K562 (cell line): ENCODE data around the gene PGBD1. TPM values are rescaled to one million over a fixed set of nuclear protein-coding genes. Genes with fewer than 3 reads are reported as not detected.

ENCODE experiments used
- ATF7 ChIP-seq: fragments of 450-650 bp; IDR thresholded peaks from 2 replicates; pipeline ENCODE4 v1.7.1; 2014; ENCODE audit warnings: mild to moderate bottlenecking, moderate library complexity
- BCL6 ChIP-seq: fragments of 250-450 bp; sonication (Bioruptor Pico); IDR thresholded peaks from 2 replicates; pipeline ENCODE4 v1.4.0; 2020
- CTBP1 ChIP-seq: fragments of 450-650 bp; IDR thresholded peaks from 2 replicates; pipeline ENCODE4 v1.6.1; 2016; ENCODE audit warnings: borderline replicate concordance
- DPF2 ChIP-seq: fragments of 450-650 bp; IDR thresholded peaks from 2 replicates; pipeline ENCODE4 v1.6.1; 2016
- FOXM1 ChIP-seq, 2 experiments: fragments of 450-650 bp in 1 of 2; sonication (generic) in 1 of 2; formaldehyde crosslinking in 1 of 2; IDR thresholded peaks; 2 replicates each; pipeline versions ENCODE4 v1.6.1 to v1.9.0; 2017 to 2022; ENCODE audit warnings: low read depth in 2 of 2, mild to moderate bottlenecking in 2 of 2, missing genetic modification reagents in 1 of 2, moderate library complexity in 1 of 2
- MAFF ChIP-seq: IDR thresholded peaks from 2 replicates; pipeline ENCODE4 v1.6.1; 2012; ENCODE audit warnings: low read length, improper control_type of control experiment
- PHF20 ChIP-seq: fragments of 450-650 bp; IDR thresholded peaks from 2 replicates; pipeline ENCODE4 v1.6.1; 2018; ENCODE audit not compliant: partially characterized antibody
- PML ChIP-seq: IDR thresholded peaks from 2 replicates; pipeline ENCODE4 v1.6.1; 2012; ENCODE audit warnings: low read length, inconsistent platforms
- SP2 ChIP-seq: IDR thresholded peaks from 2 replicates; pipeline ENCODE4 v1.6.1; 2011; ENCODE audit warnings: mild to moderate bottlenecking, low read depth, low read length, moderate library complexity; ENCODE audit not compliant: poor library complexity, severe bottlenecking; ENCODE audit errors: extremely low read depth
- ZBTB1 ChIP-seq: sonication (generic); formaldehyde crosslinking; IDR thresholded peaks from 2 replicates; pipeline ENCODE4 v1.8.1; 2023; ENCODE audit warnings: missing genetic modification reagents, low read depth, mild to moderate bottlenecking, borderline replicate concordance
- ZNF239 ChIP-seq: fragments of 250-450 bp; sonication (Bioruptor Pico); IDR thresholded peaks from 2 replicates; pipeline ENCODE4 v1.4.0; 2020; ENCODE audit warnings: mild to moderate bottlenecking
- ZNF3 ChIP-seq: fragments of 250-450 bp; sonication (Bioruptor Pico); IDR thresholded peaks from 2 replicates; pipeline ENCODE4 v1.5.0; 2021; ENCODE audit warnings: mild to moderate bottlenecking, moderate library complexity
- polyA plus RNA-seq, 8 experiments: library from polyadenylated mRNA; depleted of rRNA in 4 of 8; stranded (reverse) in 5 of 8; unstranded in 3 of 8; fragments of >200 nt; fragmentation: Nextera tagmentation in 2 of 8; fragmentation: Illumina TruSeq in 1 of 8; extraction: Ambion mirVana in 2 of 8; extraction: Trizol in 1 of 8; gene quantifications; 2 replicates each; pipeline versions ENCODE4 v1.2.1 to v1.2.3, GENCODE V29; 2011 to 2014; ENCODE audit warnings: inconsistent platforms in 1 of 8, missing spikeins in 1 of 8
- total RNA-seq, 7 experiments: library from RNA; depleted of rRNA in 6 of 7; stranded (reverse); fragments of >200 nt in 6 of 7; fragmentation: Illumina TruSeq in 2 of 7; extraction: Trizol in 2 of 7; gene quantifications; 2 replicates each; pipeline versions ENCODE4 v1.2.1 to v1.2.3, GENCODE V29; 2011 to 2021; ENCODE audit warnings: low replicate concordance in 1 of 7
- TF ChIP-seq, protein P1 (sequence below), 2 experiments: IDR thresholded peaks; 2 replicates each; pipeline ENCODE4 v1.6.1; 2011; ENCODE audit warnings: borderline replicate concordance in 1 of 2, control low read depth in 1 of 2, low read depth in 1 of 2, low read length in 1 of 2, mild to moderate bottlenecking in 1 of 2, mixed read lengths in 1 of 2, moderate library complexity in 1 of 2; ENCODE audit not compliant: insufficient read depth in 1 of 2, insufficient read length in 1 of 2, poor library complexity in 1 of 2, severe bottlenecking in 1 of 2; ENCODE audit errors: extremely low read depth in 1 of 2
- TF ChIP-seq, protein P2 (sequence below): fragments of 450-650 bp; IDR thresholded peaks from 2 replicates; pipeline ENCODE4 v1.6.1; 2018; ENCODE audit not compliant: partially characterized antibody
- TF ChIP-seq, protein P3 (sequence below), 3 experiments: IDR thresholded peaks in 2 of 3; conservative IDR thresholded peaks in 1 of 3; 2 replicates each; pipeline ENCODE4 v1.5.1; 2011 to 2012; ENCODE audit warnings: low read length in 3 of 3, mild to moderate bottlenecking in 3 of 3, control low read depth in 2 of 3, improper control_type of control experiment in 1 of 3, inconsistent platforms in 1 of 3, low read depth in 1 of 3, mixed read lengths in 1 of 3, moderate library complexity in 1 of 3; ENCODE audit not compliant: insufficient read depth in 2 of 3
- TF ChIP-seq, protein P4 (sequence below), 3 experiments: fragments of 200-800 bp in 1 of 3; fragments of 250-450 bp in 1 of 3; fragments of 450-650 bp in 1 of 3; sonication (Bioruptor Pico) in 1 of 3; sonication (Bioruptor generic) in 1 of 3; formaldehyde crosslinking in 1 of 3; IDR thresholded peaks; 2 replicates each; pipeline versions ENCODE4 v1.6.1 to v1.8.0; 2016 to 2022; ENCODE audit warnings: mild to moderate bottlenecking in 2 of 3, missing genetic modification characterization in 2 of 3, missing compliant biosample characterization in 1 of 3, moderate library complexity in 1 of 3

The PGBD1 gene
- total and polyA plus RNA-seq, 9 of the 15 experiments (the other 6 are each of a cell fraction or from before 2014, with no cell fraction given), result 3.3 to 9.0 (median 7.3) TPM

DNA sequence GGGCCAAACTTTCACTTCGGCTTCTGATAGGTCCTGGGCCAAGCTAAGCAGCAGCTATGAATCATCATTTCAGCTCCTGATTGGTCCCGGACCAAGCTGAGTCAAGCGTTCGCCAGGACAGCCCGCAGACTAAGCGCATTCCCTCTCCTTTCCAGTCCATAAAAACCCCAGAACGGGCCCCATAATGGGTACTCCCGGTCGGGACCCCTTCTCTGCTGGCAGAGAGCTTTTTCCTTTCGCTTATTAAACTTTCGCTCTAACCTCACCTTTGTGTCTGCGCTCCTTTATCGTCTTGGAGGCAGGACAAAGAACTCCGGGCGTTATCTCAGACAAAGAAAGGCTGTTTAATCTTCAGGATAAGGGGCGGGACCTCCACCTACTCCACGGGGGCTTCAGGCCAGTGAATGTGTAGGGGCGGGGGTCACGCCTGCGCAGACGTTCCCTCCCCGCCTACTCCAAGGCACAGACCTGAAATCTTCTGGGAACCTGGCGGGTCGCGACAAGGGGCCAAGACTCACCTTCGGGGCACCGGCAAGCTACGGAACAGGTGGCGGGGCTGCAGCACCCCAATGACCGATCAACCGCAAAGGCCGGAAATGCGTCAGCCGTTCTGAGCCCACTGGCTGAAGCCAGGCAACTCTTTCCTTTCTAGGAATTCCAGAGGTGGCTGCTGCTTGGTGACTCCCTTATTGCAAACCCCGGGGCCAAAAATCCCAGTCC is 54.4 kb downstream of the PGBD1 start, which contains the start of gene ZSCAN31 (continued):
- TF ChIP-seq, protein P1, sequence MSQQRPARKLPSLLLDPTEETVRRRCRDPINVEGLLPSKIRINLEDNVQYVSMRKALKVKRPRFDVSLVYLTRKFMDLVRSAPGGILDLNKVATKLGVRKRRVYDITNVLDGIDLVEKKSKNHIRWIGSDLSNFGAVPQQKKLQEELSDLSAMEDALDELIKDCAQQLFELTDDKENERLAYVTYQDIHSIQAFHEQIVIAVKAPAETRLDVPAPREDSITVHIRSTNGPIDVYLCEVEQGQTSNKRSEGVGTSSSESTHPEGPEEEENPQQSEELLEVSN (IDR thresholded peaks at IDR 0.05; ENCODE audit: borderline replicate concordance in 1 of 2, extremely low read depth in 1 of 2, insufficient read depth in 1 of 2, insufficient read length in 1 of 2, low read depth in 1 of 2, low read length in 1 of 2, poor library complexity in 1 of 2, severe bottlenecking in 1 of 2), result peak in 1 of 2 experiments; percentile 46
- peak; percentile 27 for TF ChIP-seq SP2
- TF ChIP-seq ZNF3 (CRISPR knock-in tag), result no peak
- peak; percentile 62 for TF ChIP-seq CTBP1
- TF ChIP-seq, protein P2, sequence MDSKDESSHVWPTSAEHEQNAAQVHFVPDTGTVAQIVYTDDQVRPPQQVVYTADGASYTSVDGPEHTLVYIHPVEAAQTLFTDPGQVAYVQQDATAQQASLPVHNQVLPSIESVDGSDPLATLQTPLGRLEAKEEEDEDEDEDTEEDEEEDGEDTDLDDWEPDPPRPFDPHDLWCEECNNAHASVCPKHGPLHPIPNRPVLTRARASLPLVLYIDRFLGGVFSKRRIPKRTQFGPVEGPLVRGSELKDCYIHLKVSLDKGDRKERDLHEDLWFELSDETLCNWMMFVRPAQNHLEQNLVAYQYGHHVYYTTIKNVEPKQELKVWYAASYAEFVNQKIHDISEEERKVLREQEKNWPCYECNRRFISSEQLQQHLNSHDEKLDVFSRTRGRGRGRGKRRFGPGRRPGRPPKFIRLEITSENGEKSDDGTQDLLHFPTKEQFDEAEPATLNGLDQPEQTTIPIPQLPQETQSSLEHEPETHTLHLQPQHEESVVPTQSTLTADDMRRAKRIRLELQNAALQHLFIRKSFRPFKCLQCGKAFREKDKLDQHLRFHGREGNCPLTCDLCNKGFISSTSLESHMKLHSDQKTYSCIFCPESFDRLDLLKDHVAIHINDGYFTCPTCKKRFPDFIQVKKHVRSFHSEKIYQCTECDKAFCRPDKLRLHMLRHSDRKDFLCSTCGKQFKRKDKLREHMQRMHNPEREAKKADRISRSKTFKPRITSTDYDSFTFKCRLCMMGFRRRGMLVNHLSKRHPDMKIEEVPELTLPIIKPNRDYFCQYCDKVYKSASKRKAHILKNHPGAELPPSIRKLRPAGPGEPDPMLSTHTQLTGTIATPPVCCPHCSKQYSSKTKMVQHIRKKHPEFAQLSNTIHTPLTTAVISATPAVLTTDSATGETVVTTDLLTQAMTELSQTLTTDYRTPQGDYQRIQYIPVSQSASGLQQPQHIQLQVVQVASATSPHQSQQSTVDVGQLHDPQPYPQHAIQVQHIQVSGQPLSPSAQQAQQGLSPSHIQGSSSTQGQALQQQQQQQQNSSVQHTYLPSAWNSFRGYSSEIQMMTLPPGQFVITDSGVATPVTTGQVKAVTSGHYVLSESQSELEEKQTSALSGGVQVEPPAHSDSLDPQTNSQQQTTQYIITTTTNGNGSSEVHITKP, result peak; percentile 44
- TF ChIP-seq PML, result no peak; the same call in none of the 2 replicates
- TF ChIP-seq PHF20, result peak; percentile 48
- TF ChIP-seq, protein P3, sequence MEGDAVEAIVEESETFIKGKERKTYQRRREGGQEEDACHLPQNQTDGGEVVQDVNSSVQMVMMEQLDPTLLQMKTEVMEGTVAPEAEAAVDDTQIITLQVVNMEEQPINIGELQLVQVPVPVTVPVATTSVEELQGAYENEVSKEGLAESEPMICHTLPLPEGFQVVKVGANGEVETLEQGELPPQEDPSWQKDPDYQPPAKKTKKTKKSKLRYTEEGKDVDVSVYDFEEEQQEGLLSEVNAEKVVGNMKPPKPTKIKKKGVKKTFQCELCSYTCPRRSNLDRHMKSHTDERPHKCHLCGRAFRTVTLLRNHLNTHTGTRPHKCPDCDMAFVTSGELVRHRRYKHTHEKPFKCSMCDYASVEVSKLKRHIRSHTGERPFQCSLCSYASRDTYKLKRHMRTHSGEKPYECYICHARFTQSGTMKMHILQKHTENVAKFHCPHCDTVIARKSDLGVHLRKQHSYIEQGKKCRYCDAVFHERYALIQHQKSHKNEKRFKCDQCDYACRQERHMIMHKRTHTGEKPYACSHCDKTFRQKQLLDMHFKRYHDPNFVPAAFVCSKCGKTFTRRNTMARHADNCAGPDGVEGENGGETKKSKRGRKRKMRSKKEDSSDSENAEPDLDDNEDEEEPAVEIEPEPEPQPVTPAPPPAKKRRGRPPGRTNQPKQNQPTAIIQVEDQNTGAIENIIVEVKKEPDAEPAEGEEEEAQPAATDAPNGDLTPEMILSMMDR (IDR thresholded peaks at IDR 0.05 in 2 of 3, conservative IDR thresholded peaks at IDR 0.05 in 1 of 3; ENCODE audit: insufficient read depth in 2 of 3, low read depth in 1 of 3, low read length in 3 of 3), result no peak
- peak; percentile 67; the same call in 1 of the 2 replicates for TF ChIP-seq BCL6 (CRISPR knock-in tag)
- TF ChIP-seq MAFF, result peak; percentile 51; the same call in 1 of the 2 replicates
- TF ChIP-seq ZBTB1 (CRISPR knock-in tag), result peak; percentile 86
- TF ChIP-seq DPF2, result no peak
- peak; percentile 9; the same call in 1 of the 2 replicates for TF ChIP-seq FOXM1 (IDR thresholded peaks at IDR 0.05; ENCODE audit: low read depth)
- TF ChIP-seq FOXM1 (CRISPR knock-in tag; IDR thresholded peaks at IDR 0.05; ENCODE audit: low read depth), result 0 out of 2 replicates have a peak, but pooled peaks have one; percentile 20
- TF ChIP-seq, protein P4, sequence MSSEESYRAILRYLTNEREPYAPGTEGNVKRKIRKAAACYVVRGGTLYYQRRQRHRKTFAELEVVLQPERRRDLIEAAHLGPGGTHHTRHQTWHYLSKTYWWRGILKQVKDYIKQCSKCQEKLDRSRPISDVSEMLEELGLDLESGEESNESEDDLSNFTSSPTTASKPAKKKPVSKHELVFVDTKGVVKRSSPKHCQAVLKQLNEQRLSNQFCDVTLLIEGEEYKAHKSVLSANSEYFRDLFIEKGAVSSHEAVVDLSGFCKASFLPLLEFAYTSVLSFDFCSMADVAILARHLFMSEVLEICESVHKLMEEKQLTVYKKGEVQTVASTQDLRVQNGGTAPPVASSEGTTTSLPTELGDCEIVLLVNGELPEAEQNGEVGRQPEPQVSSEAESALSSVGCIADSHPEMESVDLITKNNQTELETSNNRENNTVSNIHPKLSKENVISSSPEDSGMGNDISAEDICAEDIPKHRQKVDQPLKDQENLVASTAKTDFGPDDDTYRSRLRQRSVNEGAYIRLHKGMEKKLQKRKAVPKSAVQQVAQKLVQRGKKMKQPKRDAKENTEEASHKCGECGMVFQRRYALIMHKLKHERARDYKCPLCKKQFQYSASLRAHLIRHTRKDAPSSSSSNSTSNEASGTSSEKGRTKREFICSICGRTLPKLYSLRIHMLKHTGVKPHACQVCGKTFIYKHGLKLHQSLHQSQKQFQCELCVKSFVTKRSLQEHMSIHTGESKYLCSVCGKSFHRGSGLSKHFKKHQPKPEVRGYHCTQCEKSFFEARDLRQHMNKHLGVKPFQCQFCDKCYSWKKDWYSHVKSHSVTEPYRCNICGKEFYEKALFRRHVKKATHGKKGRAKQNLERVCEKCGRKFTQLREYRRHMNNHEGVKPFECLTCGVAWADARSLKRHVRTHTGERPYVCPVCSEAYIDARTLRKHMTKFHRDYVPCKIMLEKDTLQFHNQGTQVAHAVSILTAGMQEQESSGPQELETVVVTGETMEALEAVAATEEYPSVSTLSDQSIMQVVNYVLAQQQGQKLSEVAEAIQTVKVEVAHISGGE (CRISPR knock-in tag; IDR thresholded peaks at IDR 0.05), result no peak; a peak in 2 of 6 replicates
- peak; percentile 99 for TF ChIP-seq ATF7
- TF ChIP-seq ZNF239 (CRISPR knock-in tag), result no peak
